Stimulated activated naive CD8-positive, alpha-beta T cell treated with anti-CD3 and anti-CD28 coated beads, Interleukin-15, amount 100 ng/mL, for 72 hours (primary cell): Measurements from ENCODE around the gene MSI1.

ENCODE experiments used
- ATAC-seq: fragments of 150-1000 bp; cut with Tn5 transposase; 2 replicates; pipeline ENCODE4 v1.10.0; 2021; ENCODE audit warnings: mild to moderate bottlenecking, moderate library complexity
- DNase-seq, 2 donors: peaks; one replicate each; pipeline ENCODE4 v3.0.0; 2021 to 2022
- H3K27ac Mint-ChIP-seq, 2 donors: one replicate each; pipeline ENCODE4 v1.8.0; 2022; ENCODE audit warnings: mild to moderate bottlenecking in 2 of 2, mixed read lengths in 2 of 2, moderate library complexity in 2 of 2
- H3K27me3 Mint-ChIP-seq: one replicate; pipeline ENCODE4 v1.8.0; 2022; ENCODE audit warnings: mixed read lengths
- H3K4me1 Mint-ChIP-seq: one replicate; pipeline ENCODE4 v1.8.0; 2022; ENCODE audit warnings: mild to moderate bottlenecking, mixed read lengths
- H3K4me3 Mint-ChIP-seq, 2 donors: one replicate each; pipeline ENCODE4 v1.8.0; 2022; ENCODE audit warnings: mild to moderate bottlenecking in 2 of 2, mixed read lengths in 2 of 2, moderate library complexity in 1 of 2
- H3K9me3 Mint-ChIP-seq, 2 donors: one replicate each; pipeline ENCODE4 v1.8.0; 2022; ENCODE audit warnings: mixed read lengths in 2 of 2

Gene MSI1

GRCh38 chr12:120390540-120391120 is 21.7 kb upstream of the MSI1 start:
- Mint-ChIP-seq H3K4me1 (peaks cover 14% of the 10 kb centered on the region), H3K27ac (no peak overlapping the region), H3K9me3 (no peaks in the 10 kb centered on the region), H3K4me3 (no peak overlapping the region), H3K27me3 (peaks cover 71% of the 10 kb centered on the region)
- no peak for ATAC-seq
- DNase-seq, result no peak

- peaks cover 5% of the 10 kb centered on the region for H3K4me1 Mint-ChIP-seq
- peaks cover 56% of the 10 kb centered on the region for H3K27me3 Mint-ChIP-seq
- ATAC-seq (no peak), DNase-seq (no peak)
- H3K4me3 Mint-ChIP-seq, result peak overlapping the region in 1 of 2 donors; percentile 34
- no peaks in the 10 kb centered on the region for H3K9me3 Mint-ChIP-seq
- no peak overlapping the region for H3K27ac Mint-ChIP-seq
These were observed 19.9 kb upstream of the MSI1 start for GRCh38 chr12:120388691-120389481.

- DNase-seq (no peak), ATAC-seq (no peak)
- peaks cover 43% of the 10 kb centered on the region for H3K27me3 Mint-ChIP-seq
- no peak overlapping the region for H3K27ac Mint-ChIP-seq
- no peaks in the 10 kb centered on the region for H3K4me1 Mint-ChIP-seq
- H3K4me3 Mint-ChIP-seq, result no peak overlapping the region
- H3K9me3 Mint-ChIP-seq, result no peaks in the 10 kb centered on the region
These were observed 12.9 kb upstream of the MSI1 start for GRCh38 chr12:120381752-120382419.

GRCh38 chr12:120378036-120378435 is 9.1 kb upstream of the MSI1 start:
- no peak for ATAC-seq
- Mint-ChIP-seq H3K4me1 (no peaks in the 10 kb centered on the region), H3K27me3 (peaks cover 68% of the 10 kb centered on the region)

GRCh38 chr12:120377611-120378010 is 8.6 kb upstream of the MSI1 start:
- no peak for DNase-seq
- Mint-ChIP-seq H3K27me3 (peaks cover 72% of the 10 kb centered on the region), H3K4me1 (no peaks in the 10 kb centered on the region), H3K4me3 (no peak overlapping the region), H3K27ac (no peak overlapping the region), H3K9me3 (no peaks in the 10 kb centered on the region)
- ATAC-seq, result no peak

More at GRCh38 chr12:120378036-120378435, 9.1 kb upstream of the MSI1 start:
- no peaks in the 10 kb centered on the region for H3K9me3 Mint-ChIP-seq
- DNase-seq, result no peak
- H3K4me3 Mint-ChIP-seq, result no peak overlapping the region
- H3K27ac Mint-ChIP-seq, result no peak overlapping the region

GRCh38 chr12:120376934-120377572 is 8.1 kb upstream of the MSI1 start:
- H3K4me3 Mint-ChIP-seq, result no peak overlapping the region
- no peak for DNase-seq
- H3K27me3 Mint-ChIP-seq, result peaks cover 72% of the 10 kb centered on the region
- no peaks in the 10 kb centered on the region for H3K9me3 Mint-ChIP-seq
- H3K4me1 Mint-ChIP-seq, result no peaks in the 10 kb centered on the region
- no peak overlapping the region for H3K27ac Mint-ChIP-seq
- ATAC-seq, result no peak

- H3K9me3 Mint-ChIP-seq, result no peaks in the 10 kb centered on the region
- ATAC-seq, result no peak
These were observed 7.5 kb upstream of the MSI1 start for GRCh38 chr12:120376416-120376815.

GRCh38 chr12:120376009-120376408 is 7.0 kb upstream of the MSI1 start:
- Mint-ChIP-seq H3K4me3 (no peak overlapping the region), H3K27ac (no peak overlapping the region), H3K27me3 (peaks cover 72% of the 10 kb centered on the region), H3K9me3 (no peaks in the 10 kb centered on the region), H3K4me1 (peaks cover 3% of the 10 kb centered on the region)
- no peak for DNase-seq
- ATAC-seq, result no peak

More at GRCh38 chr12:120376416-120376815, 7.5 kb upstream of the MSI1 start:
- Mint-ChIP-seq H3K27me3 (peaks cover 72% of the 10 kb centered on the region), H3K4me1 (no peaks in the 10 kb centered on the region), H3K4me3 (no peak overlapping the region), H3K27ac (no peak overlapping the region)
- DNase-seq, result no peak

GRCh38 chr12:120373683-120374082 is 4.7 kb upstream of the MSI1 start:
- H3K9me3 Mint-ChIP-seq, result no peaks in the 10 kb centered on the region

GRCh38 chr12:120370343-120371243 is 1.6 kb upstream of the MSI1 start:
- Mint-ChIP-seq H3K9me3 (no peaks in the 10 kb centered on the region), H3K4me1 (peaks cover 36% of the 10 kb centered on the region), H3K27me3 (peaks cover 87% of the 10 kb centered on the region), H3K27ac (peak overlapping the region in 1 of 2 donors; percentile 28), H3K4me3 (peak overlapping the region; percentile 55 to 66)
- no peak for ATAC-seq
- no peak for DNase-seq

More at GRCh38 chr12:120373683-120374082, 4.7 kb upstream of the MSI1 start:
- ATAC-seq, result no peak
- H3K27ac Mint-ChIP-seq, result no peak overlapping the region
- DNase-seq, result no peak
- no peak overlapping the region for H3K4me3 Mint-ChIP-seq
- H3K27me3 Mint-ChIP-seq, result peaks cover 79% of the 10 kb centered on the region
- peaks cover 16% of the 10 kb centered on the region for H3K4me1 Mint-ChIP-seq

- Mint-ChIP-seq H3K4me3 (peak overlapping the region; percentile 55 to 66), H3K27ac (peak overlapping the region; percentile 12 to 27), H3K27me3 (peaks cover 87% of the 10 kb centered on the region), H3K9me3 (no peaks in the 10 kb centered on the region), H3K4me1 (peaks cover 36% of the 10 kb centered on the region)
- ATAC-seq (no peak), DNase-seq (no peak)
These were observed 809 bp upstream of the MSI1 start for GRCh38 chr12:120369603-120370342.

GRCh38 chr12:120367924-120368788 is 808 bp downstream of the MSI1 start:
- Mint-ChIP-seq H3K4me1 (peaks cover 36% of the 10 kb centered on the region), H3K9me3 (no peaks in the 10 kb centered on the region), H3K27me3 (peaks cover 90% of the 10 kb centered on the region), H3K4me3 (peak overlapping the region; percentile 76 to 87), H3K27ac (peak overlapping the region; percentile 69 to 91)
- ATAC-seq (peak; percentile 62), DNase-seq (peak; percentile 20 to 45)

- ATAC-seq (peak; percentile 34), DNase-seq (no peak)
- Mint-ChIP-seq H3K4me3 (peak overlapping the region; percentile 76 to 87), H3K27ac (peak overlapping the region; percentile 69 to 91), H3K4me1 (peaks cover 37% of the 10 kb centered on the region), H3K27me3 (peaks cover 90% of the 10 kb centered on the region), H3K9me3 (no peaks in the 10 kb centered on the region)
These were observed 1.6 kb downstream of the MSI1 start for GRCh38 chr12:120367233-120367923.
